Lower leg skin (tissue), 3 donors: Measurements from ENCODE around the gene GPR4.

Source experiments
- POLR2A ChIP-seq, 2 donors: fragments of 450-650 bp; IDR thresholded peaks; one replicate each; pipeline ENCODE4 v1.6.1; 2016 to 2017; ENCODE audit warnings: antibody characterized with exemption in 2 of 2, mild to moderate bottlenecking in 1 of 2, moderate library complexity in 1 of 2
- TF ChIP-seq, protein P1 (sequence below), 3 donors: fragments of 450-650 bp; IDR thresholded peaks; one replicate each; pipeline ENCODE4 v1.5.1; 2016; ENCODE audit warnings: antibody characterized with exemption in 3 of 3, mild to moderate bottlenecking in 3 of 3, moderate library complexity in 2 of 3

DNA sequence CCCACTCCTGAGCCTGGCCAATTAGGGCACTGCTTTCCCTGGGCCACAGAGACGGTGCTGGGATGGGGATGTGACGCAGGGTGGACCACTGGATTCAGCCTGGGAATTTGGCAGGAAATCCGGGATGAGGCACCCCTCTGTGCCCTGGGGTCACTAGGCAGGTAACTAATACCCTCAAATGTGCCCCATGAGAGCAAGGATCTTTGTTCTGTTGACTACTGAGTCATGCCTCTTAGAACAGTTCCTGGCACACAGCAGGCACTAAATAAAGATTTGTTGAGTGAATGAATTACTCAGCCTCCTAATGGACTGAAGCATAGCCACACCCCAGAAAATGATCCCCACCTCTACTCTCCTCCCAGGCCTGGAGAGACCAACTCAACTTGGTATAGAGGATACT is 33.3 kb downstream of the GPR4 start:
- TF ChIP-seq, protein P1, sequence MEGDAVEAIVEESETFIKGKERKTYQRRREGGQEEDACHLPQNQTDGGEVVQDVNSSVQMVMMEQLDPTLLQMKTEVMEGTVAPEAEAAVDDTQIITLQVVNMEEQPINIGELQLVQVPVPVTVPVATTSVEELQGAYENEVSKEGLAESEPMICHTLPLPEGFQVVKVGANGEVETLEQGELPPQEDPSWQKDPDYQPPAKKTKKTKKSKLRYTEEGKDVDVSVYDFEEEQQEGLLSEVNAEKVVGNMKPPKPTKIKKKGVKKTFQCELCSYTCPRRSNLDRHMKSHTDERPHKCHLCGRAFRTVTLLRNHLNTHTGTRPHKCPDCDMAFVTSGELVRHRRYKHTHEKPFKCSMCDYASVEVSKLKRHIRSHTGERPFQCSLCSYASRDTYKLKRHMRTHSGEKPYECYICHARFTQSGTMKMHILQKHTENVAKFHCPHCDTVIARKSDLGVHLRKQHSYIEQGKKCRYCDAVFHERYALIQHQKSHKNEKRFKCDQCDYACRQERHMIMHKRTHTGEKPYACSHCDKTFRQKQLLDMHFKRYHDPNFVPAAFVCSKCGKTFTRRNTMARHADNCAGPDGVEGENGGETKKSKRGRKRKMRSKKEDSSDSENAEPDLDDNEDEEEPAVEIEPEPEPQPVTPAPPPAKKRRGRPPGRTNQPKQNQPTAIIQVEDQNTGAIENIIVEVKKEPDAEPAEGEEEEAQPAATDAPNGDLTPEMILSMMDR (IDR thresholded peaks at IDR 0.05): no peak
- TF ChIP-seq POLR2A (IDR thresholded peaks at IDR 0.05): no peak
